ENCODE data around the gene NME5. TPM values are rescaled to one million over a fixed set of nuclear protein-coding genes. Genes with fewer than 3 reads are reported as not detected.

The NME5 gene
- polyA plus RNA-seq, 1 donor from 2014 or later = 17.0 TPM

DNA sequence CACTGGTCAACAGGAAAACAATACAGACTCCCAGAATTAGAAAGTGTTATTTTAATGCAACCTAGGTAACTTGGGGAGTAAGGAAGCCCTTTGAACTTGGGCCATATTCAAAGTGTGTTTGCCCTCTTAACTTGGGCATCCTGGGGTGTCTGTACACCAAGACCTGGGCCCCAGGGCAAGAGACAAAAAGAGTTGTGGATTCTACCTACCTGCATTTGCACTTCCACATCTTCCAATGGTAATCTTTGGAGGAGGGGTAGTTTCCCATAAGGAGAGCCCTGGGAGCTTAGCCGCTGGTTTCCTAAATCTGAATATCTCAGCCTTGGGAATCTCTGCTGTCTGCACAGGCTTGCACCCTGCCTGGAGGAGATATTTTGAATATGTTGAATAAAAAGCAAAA lies 46.9 kb downstream of the NME5 start:
- Histone ChIP-seq H3K27me3 (ENCODE audit: insufficient read depth, low read depth, low read length) (no peaks in the 10 kb centered on the region), H3K4me3 (ENCODE audit: low read length) (no peak overlapping the region)

DNA sequence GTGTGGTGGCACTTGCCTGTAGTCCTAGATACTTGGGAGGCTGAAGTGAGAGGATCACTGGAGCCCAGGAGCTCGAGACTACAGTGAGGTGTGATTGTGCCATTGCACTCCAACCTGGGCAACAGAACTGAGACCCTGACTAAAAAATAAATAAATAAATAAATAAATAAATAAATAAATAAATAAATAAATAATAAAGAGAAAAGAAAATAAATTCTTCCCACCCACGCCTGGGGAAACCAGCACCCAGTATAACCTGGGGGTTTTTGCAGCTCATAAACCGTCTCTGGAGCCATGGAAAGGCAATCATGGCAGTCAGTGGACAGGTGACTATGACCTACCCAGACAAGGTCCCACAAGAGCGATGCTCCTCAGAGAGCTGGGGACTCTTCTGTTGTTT lies 47.5 kb downstream of the NME5 start:
- Histone ChIP-seq H4K20me1 (ENCODE audit: insufficient read depth) (no peaks in the 10 kb centered on the region), H3K4me2 (ENCODE audit: low read length) (no peak overlapping the region), H3K27ac (ENCODE audit: low read length) (no peak overlapping the region), H3K9me2 (ENCODE audit: insufficient read depth, low read length) (no peaks in the 10 kb centered on the region), H3K9me3 (ENCODE audit: low read length) (no peaks in the 10 kb centered on the region), H3K4me3 (ENCODE audit: low read length) (no peak overlapping the region), H3K27me3 (ENCODE audit: insufficient read depth, low read depth, low read length) (no peaks in the 10 kb centered on the region), H3K36me3 (ENCODE audit: insufficient read depth, low read length) (no peaks in the 10 kb centered on the region), H3F3A (ENCODE audit: insufficient read depth, low read length, poor library complexity, severe bottlenecking) (no peaks in the 10 kb centered on the region), H3K9ac (ENCODE audit: low read length) (no peak overlapping the region), H2AFZ (ENCODE audit: low read depth, low read length) (no peak overlapping the region), H3K79me2 (replicated peaks; ENCODE audit: insufficient read depth, low read length) (no peaks in the 10 kb centered on the region)
- TF ChIP-seq EP300 (conservative IDR thresholded peaks at IDR 0.05; ENCODE audit: poor library complexity, severe bottlenecking) = no peak
- TF ChIP-seq TAF1 (IDR thresholded peaks at IDR 0.05; ENCODE audit: low read depth) = no peak
- no peak for TF ChIP-seq RAD21 (conservative IDR thresholded peaks at IDR 0.05)
- TF ChIP-seq CTCF (IDR thresholded peaks at IDR 0.05; ENCODE audit: poor library complexity, severe bottlenecking) = no peak
- no peak for TF ChIP-seq MXI1 (conservative IDR thresholded peaks at IDR 0.05; ENCODE audit: poor library complexity, severe bottlenecking)
- TF ChIP-seq EZH2 (IDR thresholded peaks at IDR 0.05; ENCODE audit: borderline replicate concordance, insufficient read depth, low read length, poor library complexity, severe bottlenecking) = no peak
- no peak for TF ChIP-seq POLR2AphosphoS5 (IDR thresholded peaks at IDR 0.05)
- TF ChIP-seq, protein P1, sequence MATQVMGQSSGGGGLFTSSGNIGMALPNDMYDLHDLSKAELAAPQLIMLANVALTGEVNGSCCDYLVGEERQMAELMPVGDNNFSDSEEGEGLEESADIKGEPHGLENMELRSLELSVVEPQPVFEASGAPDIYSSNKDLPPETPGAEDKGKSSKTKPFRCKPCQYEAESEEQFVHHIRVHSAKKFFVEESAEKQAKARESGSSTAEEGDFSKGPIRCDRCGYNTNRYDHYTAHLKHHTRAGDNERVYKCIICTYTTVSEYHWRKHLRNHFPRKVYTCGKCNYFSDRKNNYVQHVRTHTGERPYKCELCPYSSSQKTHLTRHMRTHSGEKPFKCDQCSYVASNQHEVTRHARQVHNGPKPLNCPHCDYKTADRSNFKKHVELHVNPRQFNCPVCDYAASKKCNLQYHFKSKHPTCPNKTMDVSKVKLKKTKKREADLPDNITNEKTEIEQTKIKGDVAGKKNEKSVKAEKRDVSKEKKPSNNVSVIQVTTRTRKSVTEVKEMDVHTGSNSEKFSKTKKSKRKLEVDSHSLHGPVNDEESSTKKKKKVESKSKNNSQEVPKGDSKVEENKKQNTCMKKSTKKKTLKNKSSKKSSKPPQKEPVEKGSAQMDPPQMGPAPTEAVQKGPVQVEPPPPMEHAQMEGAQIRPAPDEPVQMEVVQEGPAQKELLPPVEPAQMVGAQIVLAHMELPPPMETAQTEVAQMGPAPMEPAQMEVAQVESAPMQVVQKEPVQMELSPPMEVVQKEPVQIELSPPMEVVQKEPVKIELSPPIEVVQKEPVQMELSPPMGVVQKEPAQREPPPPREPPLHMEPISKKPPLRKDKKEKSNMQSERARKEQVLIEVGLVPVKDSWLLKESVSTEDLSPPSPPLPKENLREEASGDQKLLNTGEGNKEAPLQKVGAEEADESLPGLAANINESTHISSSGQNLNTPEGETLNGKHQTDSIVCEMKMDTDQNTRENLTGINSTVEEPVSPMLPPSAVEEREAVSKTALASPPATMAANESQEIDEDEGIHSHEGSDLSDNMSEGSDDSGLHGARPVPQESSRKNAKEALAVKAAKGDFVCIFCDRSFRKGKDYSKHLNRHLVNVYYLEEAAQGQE (IDR thresholded peaks at IDR 0.05; ENCODE audit: borderline replicate concordance) = no peak
- no peak for TF ChIP-seq SMC3 (conservative IDR thresholded peaks at IDR 0.05; ENCODE audit: poor library complexity)

More for the DNA sequence above, 46.9 kb downstream of the NME5 start:
- Histone ChIP-seq H3K79me2 (replicated peaks; ENCODE audit: insufficient read depth, low read length) (no peaks in the 10 kb centered on the region), H4K20me1 (ENCODE audit: insufficient read depth) (no peaks in the 10 kb centered on the region), H3K27ac (ENCODE audit: low read length) (no peak overlapping the region), H3K9me3 (ENCODE audit: low read length) (no peaks in the 10 kb centered on the region), H3K4me2 (ENCODE audit: low read length) (no peak overlapping the region), H3K36me3 (ENCODE audit: insufficient read depth, low read length) (no peaks in the 10 kb centered on the region), H2AFZ (ENCODE audit: low read depth, low read length) (no peak overlapping the region), H3K9ac (ENCODE audit: low read length) (no peak overlapping the region), H3F3A (ENCODE audit: insufficient read depth, low read length, poor library complexity, severe bottlenecking) (no peaks in the 10 kb centered on the region), H3K9me2 (ENCODE audit: insufficient read depth, low read length) (no peaks in the 10 kb centered on the region)
- TF ChIP-seq SMC3 (conservative IDR thresholded peaks at IDR 0.05; ENCODE audit: poor library complexity) (no peak), EP300 (conservative IDR thresholded peaks at IDR 0.05; ENCODE audit: poor library complexity, severe bottlenecking) (no peak), MXI1 (conservative IDR thresholded peaks at IDR 0.05; ENCODE audit: poor library complexity, severe bottlenecking) (no peak), TAF1 (IDR thresholded peaks at IDR 0.05; ENCODE audit: low read depth) (no peak), RAD21 (conservative IDR thresholded peaks at IDR 0.05) (no peak), POLR2AphosphoS5 (IDR thresholded peaks at IDR 0.05) (no peak), CTCF (IDR thresholded peaks at IDR 0.05; ENCODE audit: poor library complexity, severe bottlenecking) (no peak), EZH2 (IDR thresholded peaks at IDR 0.05; ENCODE audit: borderline replicate concordance, insufficient read depth, low read length, poor library complexity, severe bottlenecking) (no peak)
- TF ChIP-seq, protein P1 (IDR thresholded peaks at IDR 0.05; ENCODE audit: borderline replicate concordance) = no peak
